GM18520 (cell line): ENCODE measurements around the gene WWC2.
"Not testable (repeated sequence)": the region's sequence is repeated elsewhere in the genome, so short reads cannot be mapped to it uniquely, and the experiment has no call there.

Experiments used
- ATAC-seq: cut with Tn5 transposase; IDR thresholded peaks from one replicate; pipeline ENCODE4 v1.9.1; 2021; ENCODE audit not compliant: unreplicated experiment

Gene WWC2

DNA sequence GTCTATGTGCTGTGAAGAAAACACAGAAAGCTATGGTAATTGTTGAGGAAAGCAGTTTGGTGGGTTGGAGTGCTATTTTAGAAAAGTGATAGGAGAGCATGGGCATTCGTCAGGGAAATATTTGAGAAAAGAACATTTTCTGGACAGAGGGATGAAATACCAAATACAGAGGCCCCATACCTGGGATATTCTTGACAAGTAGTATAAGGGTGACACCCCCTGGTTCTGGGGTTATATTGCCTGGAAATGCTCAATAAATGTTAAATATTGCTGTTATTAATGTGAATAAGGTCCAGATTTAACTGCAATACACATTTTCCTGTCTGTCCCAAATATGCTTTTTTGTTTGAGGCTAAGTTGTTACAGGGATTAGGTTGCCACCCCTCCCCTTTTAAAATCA lies 42.9 kb downstream of the WWC2 start:
- no peak for ATAC-seq

DNA sequence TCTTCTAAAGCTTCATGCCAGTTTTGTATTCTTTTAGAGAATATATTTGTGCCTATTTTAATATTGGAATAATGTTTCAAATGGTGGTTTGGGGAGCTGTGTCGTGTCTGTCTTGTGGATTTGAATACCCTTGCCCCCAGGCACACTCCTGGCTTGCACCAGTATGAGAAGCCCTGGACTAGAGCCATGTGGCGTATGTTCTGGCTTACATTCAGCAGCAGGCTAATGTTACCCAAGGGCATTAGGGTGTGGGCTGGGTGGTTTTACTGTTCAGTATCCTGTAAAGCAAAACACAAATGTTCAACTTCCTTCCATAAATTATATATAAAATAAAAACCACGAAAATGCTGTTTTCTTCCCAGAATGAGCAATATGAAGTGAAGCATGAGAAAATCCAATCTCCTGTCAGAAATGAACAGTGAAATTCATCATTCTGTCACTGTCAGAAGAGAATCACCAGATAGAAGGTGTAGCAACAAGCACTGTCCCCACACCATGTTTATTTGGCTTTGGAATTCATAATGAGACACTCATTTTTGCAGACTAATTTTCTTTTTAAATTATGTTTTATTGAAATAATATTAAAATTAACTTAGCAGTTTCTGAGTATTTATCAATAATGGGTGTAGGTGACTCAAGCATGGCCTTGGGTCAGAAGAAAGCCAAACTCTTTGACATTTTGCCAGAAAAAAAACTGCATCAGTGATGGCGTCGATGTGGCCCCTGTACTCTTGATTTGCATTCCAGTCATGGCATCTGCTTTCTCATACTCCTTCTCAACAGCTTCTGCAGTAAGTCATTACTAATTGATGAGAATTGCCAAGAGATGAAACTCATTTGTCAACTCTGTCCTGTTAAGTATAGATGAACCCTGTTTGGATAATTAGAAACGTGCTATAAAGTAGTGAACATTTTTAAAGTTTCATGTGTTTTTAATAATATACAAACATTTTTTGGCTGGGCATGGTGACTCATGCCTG lies 43.8 kb downstream of the WWC2 start:
- ATAC-seq = no peak

DNA sequence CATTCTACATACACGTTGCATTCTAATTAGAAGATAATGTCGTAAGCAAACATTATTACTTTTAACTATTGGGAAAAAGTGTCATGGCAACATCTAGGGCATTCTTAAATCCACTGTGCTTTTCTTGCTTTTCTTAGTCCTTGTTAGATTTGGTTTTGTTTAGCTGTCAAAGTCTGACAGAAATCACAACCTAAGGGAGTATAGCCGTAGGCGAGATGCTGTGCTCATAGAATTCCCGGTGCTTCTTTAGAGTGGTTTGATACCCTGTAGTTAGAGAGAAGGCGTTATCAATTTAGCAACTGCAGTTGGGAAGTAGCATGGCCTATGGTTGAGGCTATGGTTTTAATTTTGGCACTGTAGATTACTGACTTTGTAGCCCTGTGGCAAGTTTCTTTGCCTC lies 45.7 kb downstream of the WWC2 start:
- no peak for ATAC-seq

- no peak for ATAC-seq
Observed at GRCh38 chr4:183145773-183146172, 46.7 kb downstream of the WWC2 start.

- no peak for ATAC-seq
Observed at GRCh38 chr4:183146478-183146877, 47.4 kb downstream of the WWC2 start.

- ATAC-seq = no peak
Observed at GRCh38 chr4:183147196-183147595, 48.1 kb downstream of the WWC2 start.

GRCh38 chr4:183147983-183148382 lies 48.9 kb downstream of the WWC2 start:
- no peak for ATAC-seq

DNA sequence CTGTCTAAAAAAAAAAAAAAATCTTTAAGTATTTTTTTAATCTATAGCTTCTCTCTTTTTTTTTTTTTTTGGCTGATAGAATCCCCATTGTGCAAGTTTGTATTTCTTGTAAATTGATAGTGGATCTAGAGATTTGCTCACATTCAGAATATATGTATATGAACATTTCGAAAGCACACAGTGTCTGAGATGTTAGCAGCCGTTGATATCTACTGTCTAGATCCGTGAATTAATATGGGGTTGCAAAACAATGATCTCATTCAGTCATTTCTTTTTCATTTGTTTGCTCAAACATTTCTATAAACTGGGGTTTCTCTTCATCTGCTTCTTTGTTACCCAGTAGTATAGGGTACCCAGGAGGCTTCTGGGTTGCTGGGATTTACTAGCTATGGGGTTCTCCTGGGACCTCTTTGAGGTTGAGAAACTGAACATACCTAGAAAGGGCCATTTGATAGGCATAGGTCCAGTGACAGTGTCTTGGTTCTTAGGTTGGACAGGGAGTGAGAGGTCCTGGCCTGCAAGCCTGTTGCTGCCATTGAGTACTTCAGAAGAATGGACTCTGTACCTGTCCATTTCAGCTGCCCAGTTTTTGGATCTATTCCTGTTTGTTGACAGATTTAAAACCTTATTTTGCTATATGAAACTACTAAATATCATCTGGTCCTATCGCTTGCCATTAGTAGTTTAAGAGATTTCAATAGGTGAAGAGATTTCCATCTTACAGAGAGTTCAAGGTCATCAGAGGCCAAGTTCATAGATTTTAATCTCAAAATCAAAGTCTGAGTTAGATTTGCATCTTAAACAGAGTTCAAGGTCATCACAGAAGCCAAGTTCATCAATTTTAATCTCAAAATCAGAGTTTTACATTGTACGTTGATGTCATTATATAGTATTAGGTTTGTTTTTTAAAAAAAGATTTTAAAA lies 50.8 kb downstream of the WWC2 start:
- no peak for ATAC-seq

DNA sequence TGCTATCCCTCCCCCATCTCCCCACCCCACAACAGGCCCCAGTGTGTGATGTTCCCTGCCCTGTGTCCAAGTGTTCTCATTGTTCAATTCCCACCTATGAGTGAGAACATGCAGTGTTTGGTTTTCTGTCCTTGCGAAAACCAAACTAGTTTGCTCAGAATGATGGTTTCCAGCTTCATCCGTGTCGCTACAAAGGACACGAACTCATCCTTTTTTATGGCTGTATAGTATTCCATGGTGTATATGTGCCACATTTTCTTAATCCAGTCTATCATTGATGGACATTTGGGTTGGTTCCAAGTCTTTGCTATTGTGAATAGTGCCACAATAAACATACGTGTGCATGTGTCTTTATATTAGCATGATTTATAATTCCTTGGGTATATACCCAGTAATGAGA lies 51.6 kb downstream of the WWC2 start:
- ATAC-seq = not testable (repeated sequence)

DNA sequence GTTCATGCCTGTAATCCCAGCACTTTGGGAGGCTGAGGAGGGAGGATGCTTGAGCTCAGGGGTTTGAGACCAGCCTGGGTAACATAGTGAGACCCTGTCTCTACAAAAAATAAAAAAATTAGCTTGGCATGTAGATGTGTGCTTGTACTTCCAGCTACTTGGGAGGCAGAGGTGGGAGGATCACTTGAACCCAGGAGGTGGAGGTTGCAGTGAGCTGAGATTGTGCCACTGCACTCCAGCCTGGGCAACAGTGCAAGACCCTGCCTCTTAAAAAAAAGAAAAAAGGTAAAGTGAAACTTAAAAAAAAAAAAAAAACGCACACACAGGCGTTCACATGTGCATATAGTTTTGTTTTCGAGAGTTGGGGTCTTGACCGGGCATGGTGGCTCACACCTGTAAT lies 53.2 kb downstream of the WWC2 start:
- ATAC-seq = not testable (repeated sequence)

- no peak for ATAC-seq
Observed at GRCh38 chr4:183153190-183153916, 54.3 kb downstream of the WWC2 start.

- ATAC-seq = no peak
Observed at GRCh38 chr4:183154701-183155391, 55.8 kb downstream of the WWC2 start.

- no peak for ATAC-seq
Observed at GRCh38 chr4:183155450-183156184, 56.6 kb downstream of the WWC2 start.

DNA sequence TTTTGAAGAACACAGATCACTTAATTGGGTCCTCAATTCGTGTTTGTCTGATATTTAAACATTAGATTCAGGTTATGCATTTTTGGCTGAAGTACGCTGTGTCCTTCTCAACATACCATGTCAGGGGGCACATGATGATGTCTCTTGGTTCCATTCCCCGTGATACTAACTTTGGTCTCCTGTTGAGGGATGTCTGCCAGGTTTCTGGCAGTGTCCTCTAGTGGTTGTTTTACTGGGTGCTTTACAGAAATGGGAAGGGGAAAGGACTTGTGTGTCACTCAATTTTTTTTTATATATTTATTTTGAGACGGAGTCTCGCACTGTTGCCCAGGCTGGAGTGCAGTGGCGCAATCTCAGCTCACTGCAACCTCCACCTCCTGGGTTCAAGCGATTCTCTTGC lies 58.2 kb downstream of the WWC2 start:
- no peak for ATAC-seq

DNA sequence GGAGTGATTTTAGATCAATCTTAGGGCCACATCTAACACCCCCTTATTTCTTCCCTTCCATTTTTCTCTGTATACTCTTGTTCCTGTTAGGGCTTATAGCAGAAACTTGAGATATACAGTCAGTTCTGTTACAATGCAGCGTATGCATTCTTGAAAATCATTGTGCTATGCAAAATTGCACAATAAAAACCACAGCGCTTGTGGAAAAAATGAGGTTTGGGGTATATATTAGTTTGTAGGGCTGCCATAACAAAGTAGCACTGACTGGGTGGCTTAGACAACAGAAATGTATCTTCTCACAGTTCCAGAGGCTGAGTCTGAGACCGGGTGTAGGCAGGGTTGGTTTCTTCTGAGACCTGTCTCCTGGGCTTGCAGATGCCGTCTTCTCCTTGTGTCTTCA lies 59.0 kb downstream of the WWC2 start:
- ATAC-seq = no peak

DNA sequence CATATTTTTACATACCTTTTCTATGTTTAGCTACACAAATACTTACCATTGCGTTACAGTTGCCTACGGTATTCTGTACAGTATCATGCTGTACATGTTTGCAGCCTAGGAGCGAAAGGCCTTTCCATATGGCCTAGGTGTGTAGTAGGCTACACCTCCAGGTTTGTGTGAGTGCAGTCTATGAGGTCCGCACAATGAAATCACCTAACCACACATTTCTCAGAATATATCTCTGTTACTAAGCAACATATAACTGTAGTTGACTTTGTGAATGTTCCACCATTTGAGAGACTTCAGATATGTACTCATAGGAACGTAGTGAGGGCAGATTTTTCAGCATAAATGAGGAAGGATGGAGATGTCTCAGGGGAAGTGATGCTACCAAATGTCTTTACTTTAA lies 62.6 kb downstream of the WWC2 start:
- no peak for ATAC-seq

DNA sequence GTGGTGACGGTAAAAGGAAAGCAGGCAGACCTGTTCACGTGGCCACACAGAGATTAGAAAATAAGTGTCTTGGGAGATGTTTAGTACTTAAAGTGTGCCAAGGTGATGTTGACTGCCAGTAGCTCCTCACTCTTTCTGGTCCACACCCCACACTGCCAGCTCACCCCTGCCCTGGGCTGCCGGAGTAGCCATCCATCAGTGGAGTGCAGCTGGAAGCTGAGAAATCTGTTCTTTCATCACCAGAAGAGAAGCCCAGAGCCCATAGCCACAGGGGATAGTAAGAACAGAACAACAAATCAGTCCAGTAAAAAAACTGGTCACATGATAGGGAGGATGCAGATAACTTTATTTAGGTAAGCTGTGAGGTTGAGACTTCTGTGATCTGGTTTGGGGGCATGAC lies 64.1 kb downstream of the WWC2 start:
- ATAC-seq = no peak

DNA sequence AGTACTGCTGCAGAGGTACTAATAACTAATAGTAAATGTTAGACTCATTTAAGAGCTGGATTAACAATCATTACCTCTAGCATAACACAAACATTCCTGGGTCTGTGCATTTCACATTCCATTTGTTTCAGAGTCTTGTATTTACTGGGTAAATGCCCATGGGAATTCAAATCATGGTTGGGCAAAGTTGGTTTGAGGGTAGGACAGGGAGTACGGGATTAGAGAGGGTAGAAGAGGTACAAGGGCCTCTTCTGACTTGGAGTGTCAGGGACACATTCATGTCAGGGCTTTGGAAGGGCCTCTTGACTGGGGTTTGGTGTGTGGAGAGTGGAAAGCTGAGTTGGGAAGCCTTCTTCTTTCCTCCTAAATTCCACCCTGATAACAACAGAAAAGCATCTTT lies 65.9 kb downstream of the WWC2 start:
- no peak for ATAC-seq

- ATAC-seq = no peak
Observed at GRCh38 chr4:183165376-183165775, 66.3 kb downstream of the WWC2 start.

DNA sequence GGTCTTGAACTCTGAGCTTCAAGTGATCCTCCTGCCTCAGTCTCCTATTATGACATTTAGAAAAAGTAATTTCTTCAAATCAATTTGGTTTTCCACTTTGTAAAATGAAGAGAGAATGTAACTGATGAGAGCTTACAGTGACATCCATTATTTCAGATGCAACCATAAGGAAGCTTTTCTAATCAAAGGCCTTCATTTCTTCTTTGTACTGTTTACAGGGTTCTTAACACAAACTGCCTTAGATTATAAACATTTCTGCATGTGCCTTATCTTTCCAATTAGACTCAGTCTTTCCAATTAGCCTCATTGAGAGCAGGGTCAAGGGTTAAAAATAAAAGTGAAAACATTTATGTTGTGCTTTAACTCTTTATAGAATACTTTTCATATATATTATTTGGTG lies 71.8 kb downstream of the WWC2 start:
- ATAC-seq = no peak
